GM19455 (cell line): ENCODE data around the gene HMGN2.
"Not testable (repeated sequence)": the region's sequence is repeated elsewhere in the genome, so short reads cannot be mapped to it uniquely, and the experiment has no call there.

Source experiments
- ATAC-seq: cut with Tn5 transposase; IDR thresholded peaks from one replicate; pipeline ENCODE4 v1.9.1; 2021; ENCODE audit not compliant: unreplicated experiment

The HMGN2 gene

GRCh38 chr1:26476958-26477357 is 4.7 kb downstream of the HMGN2 start:
- ATAC-seq: no peak

GRCh38 chr1:26477446-26478152 is 5.4 kb downstream of the HMGN2 start:
- no peak for ATAC-seq

GRCh38 chr1:26478159-26478558 is 5.9 kb downstream of the HMGN2 start:
- no peak for ATAC-seq

- no peak for ATAC-seq
Observed at GRCh38 chr1:26478988-26479387, 6.7 kb downstream of the HMGN2 start.

GRCh38 chr1:26482921-26483320 is 10.7 kb downstream of the HMGN2 start:
- ATAC-seq: no peak

GRCh38 chr1:26483980-26484379 is 11.7 kb downstream of the HMGN2 start:
- no peak for ATAC-seq

GRCh38 chr1:26490155-26490554 is 17.9 kb downstream of the HMGN2 start:
- no peak for ATAC-seq

GRCh38 chr1:26493267-26493666 is 21.0 kb downstream of the HMGN2 start:
- ATAC-seq: no peak

GRCh38 chr1:26493938-26494337 is 21.7 kb downstream of the HMGN2 start:
- ATAC-seq: no peak

GRCh38 chr1:26496861-26497260 is 24.6 kb downstream of the HMGN2 start:
- ATAC-seq: no peak

GRCh38 chr1:26498894-26499293 is 26.7 kb downstream of the HMGN2 start:
- ATAC-seq: no peak

GRCh38 chr1:26500488-26501175 is 28.4 kb downstream of the HMGN2 start:
- peak; percentile 69 for ATAC-seq

GRCh38 chr1:26510711-26511110 is 38.5 kb downstream of the HMGN2 start:
- not testable (repeated sequence) for ATAC-seq

- not testable (repeated sequence) for ATAC-seq
Observed at GRCh38 chr1:26515836-26516235, 43.6 kb downstream of the HMGN2 start.

- no peak for ATAC-seq
Observed at GRCh38 chr1:26516987-26517765, 44.9 kb downstream of the HMGN2 start.

- no peak for ATAC-seq
Observed at GRCh38 chr1:26517766-26518049, 45.5 kb downstream of the HMGN2 start.

GRCh38 chr1:26518355-26518754 is 46.1 kb downstream of the HMGN2 start:
- ATAC-seq: no peak

- no peak for ATAC-seq
Observed at GRCh38 chr1:26520339-26520738, 48.1 kb downstream of the HMGN2 start.

GRCh38 chr1:26521669-26522030 is 49.4 kb downstream of the HMGN2 start:
- ATAC-seq: no peak

- no peak for ATAC-seq
Observed at GRCh38 chr1:26522073-26522472, 49.8 kb downstream of the HMGN2 start.

- ATAC-seq: no peak
Observed at GRCh38 chr1:26524181-26524580, 51.9 kb downstream of the HMGN2 start.
